Epithelial cell of proximal tubule (primary cell): ENCODE measurements around the gene ARHGAP26. TPM values are rescaled to one million over a fixed set of nuclear protein-coding genes. Genes with fewer than 3 reads are reported as not detected.

ENCODE experiments used
- DNase-seq: peaks from one replicate; pipeline ENCODE4 v3.0.0-alpha.2; 2011; ENCODE audit warnings: low read depth
- H3K4me3 ChIP-seq: 2 replicates; pipeline ENCODE4 v1.5.1; 2011; ENCODE audit warnings: low read depth, mild to moderate bottlenecking, low read length
- total RNA-seq: library from RNA; depleted of rRNA; stranded (reverse); fragments of >200 nt; gene quantifications from 2 replicates; pipeline ENCODE4 v1.2.3, GENCODE V29; 2015
- TF ChIP-seq, protein P1 (sequence below): conservative IDR thresholded peaks from 2 replicates; pipeline ENCODE4 v1.5.1; 2012; ENCODE audit warnings: low read depth, mild to moderate bottlenecking, low read length

The ARHGAP26 gene
- total RNA-seq, 1 donor from 2014 or later = 7.0 TPM

DNA sequence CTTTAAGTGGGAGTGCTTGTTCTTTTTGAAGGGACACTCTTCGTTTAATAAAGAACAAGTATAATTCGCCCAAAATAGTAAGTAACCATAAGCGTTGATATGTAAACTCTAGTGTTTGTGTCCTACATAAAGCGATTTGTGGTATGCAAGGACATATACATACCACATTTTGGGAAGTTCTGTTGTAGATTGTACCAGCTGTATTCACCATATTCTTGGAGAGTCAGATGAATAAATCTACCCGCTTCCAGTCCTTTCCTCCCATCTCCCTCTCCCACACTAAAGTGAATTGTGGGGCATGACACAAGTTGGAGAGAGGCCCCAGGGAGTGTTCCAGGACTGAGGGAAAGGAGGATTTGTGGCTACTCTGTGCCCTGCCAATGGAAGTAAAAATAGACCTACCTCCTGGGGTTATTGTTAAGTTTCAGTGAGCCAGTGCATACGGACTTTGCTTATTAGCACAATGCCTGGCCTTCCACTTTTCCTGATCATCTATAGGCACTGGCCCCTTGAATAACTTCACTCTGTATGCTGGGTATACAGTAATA is 40.6 kb downstream of the ARHGAP26 start:
- no peak for DNase-seq
- TF ChIP-seq, protein P1, sequence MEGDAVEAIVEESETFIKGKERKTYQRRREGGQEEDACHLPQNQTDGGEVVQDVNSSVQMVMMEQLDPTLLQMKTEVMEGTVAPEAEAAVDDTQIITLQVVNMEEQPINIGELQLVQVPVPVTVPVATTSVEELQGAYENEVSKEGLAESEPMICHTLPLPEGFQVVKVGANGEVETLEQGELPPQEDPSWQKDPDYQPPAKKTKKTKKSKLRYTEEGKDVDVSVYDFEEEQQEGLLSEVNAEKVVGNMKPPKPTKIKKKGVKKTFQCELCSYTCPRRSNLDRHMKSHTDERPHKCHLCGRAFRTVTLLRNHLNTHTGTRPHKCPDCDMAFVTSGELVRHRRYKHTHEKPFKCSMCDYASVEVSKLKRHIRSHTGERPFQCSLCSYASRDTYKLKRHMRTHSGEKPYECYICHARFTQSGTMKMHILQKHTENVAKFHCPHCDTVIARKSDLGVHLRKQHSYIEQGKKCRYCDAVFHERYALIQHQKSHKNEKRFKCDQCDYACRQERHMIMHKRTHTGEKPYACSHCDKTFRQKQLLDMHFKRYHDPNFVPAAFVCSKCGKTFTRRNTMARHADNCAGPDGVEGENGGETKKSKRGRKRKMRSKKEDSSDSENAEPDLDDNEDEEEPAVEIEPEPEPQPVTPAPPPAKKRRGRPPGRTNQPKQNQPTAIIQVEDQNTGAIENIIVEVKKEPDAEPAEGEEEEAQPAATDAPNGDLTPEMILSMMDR = no peak
- H3K4me3 ChIP-seq = no peak overlapping the region

DNA sequence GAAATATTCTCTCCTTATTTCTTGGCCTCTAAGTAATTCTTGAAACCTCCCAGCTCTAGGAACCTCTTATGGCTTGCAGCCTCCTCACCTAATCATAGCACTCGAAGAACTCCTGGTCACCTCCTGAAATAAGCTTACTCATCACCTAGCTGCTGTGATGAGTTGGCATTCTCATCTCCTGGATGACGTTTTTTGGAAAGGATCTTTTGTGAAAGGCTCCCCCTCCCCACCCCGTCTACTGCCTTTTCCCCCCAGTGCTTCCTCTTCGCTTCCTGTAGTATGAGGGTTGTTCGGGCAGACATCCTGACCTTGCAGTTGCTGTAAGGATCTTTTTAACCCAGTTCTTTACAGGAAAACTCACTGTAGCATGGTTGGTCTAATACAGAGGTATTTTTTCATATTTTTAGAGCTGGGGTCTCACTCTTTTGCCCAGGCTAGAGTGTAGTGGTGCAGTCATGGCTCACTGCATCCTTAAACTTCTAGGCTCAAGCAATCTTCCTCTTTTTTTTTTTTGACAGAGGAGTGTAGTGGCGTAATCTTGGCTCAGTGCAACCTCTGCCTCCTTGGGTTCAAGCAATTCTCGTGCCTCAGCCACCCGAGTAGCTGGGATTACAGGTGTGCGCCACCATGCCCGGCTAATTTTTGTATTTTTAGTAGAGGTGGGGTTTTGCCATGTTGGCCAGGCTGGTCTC is 41.8 kb downstream of the ARHGAP26 start:
- TF ChIP-seq, protein P1 = no peak

DNA sequence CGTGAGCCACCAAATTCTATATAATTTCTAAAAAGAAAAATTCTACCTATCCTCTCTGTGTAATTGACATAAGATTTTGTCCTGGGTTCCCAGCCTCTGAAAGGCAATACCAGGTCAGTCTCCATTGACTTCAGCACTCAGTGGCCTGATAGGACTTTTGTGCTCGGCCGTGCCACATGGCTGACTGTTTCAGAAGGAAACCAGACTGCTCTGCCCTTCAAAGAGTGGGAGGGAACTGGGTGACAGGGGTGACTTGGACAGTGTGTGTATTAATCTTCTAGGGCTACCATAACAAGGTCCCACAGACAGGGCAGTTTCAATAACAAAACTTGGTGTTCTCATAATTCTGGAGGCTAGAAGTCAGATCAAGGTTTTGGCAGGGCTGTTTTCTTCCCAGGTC is 43.0 kb downstream of the ARHGAP26 start:
- DNase-seq = no peak
- no peak overlapping the region for H3K4me3 ChIP-seq
- TF ChIP-seq, protein P1 = no peak

More for the DNA sequence above, 41.8 kb downstream of the ARHGAP26 start:
- H3K4me3 ChIP-seq = no peak overlapping the region
- DNase-seq = no peak

DNA sequence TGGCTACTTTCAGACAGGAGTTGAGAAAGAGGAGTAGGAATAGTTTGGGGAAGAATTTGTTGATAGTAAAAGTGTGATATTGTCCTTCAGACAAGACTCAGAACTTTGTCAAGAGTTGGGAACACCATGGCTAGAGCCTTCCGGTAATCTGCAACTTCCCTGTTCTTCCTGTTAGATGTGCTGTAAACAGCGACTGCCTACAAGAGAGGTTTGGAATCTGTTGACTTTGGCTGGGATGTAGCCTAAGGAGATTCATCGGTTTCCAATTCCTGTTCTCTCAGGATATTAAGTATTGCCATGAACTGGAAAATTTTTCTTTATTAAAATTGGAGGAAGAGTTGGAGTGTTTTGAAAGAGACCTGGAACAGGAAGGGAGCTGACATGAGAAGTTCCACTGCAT is 43.9 kb downstream of the ARHGAP26 start:
- no peak overlapping the region for H3K4me3 ChIP-seq
- TF ChIP-seq, protein P1 = no peak
- no peak for DNase-seq

DNA sequence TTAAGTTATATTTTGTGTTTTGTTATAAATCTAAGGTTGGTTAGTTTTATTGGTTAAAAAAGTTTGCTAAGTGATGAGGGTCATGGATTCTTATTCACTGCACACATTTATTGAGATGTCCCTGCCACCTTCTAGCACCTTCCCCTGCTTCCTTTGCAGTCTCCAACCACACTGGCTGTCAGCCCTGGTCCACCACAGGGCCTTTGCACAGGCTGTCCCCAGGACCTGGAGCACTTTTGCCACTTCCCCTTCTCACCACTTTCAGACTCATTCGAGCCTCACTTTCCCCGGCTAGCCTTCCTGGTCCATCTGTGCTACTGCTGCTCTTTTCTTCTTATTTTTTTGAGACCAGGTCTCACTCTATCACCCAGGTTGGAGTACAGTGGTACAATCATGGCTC is 45.3 kb downstream of the ARHGAP26 start:
- no peak for DNase-seq
- TF ChIP-seq, protein P1 = no peak
- H3K4me3 ChIP-seq = no peak overlapping the region

DNA sequence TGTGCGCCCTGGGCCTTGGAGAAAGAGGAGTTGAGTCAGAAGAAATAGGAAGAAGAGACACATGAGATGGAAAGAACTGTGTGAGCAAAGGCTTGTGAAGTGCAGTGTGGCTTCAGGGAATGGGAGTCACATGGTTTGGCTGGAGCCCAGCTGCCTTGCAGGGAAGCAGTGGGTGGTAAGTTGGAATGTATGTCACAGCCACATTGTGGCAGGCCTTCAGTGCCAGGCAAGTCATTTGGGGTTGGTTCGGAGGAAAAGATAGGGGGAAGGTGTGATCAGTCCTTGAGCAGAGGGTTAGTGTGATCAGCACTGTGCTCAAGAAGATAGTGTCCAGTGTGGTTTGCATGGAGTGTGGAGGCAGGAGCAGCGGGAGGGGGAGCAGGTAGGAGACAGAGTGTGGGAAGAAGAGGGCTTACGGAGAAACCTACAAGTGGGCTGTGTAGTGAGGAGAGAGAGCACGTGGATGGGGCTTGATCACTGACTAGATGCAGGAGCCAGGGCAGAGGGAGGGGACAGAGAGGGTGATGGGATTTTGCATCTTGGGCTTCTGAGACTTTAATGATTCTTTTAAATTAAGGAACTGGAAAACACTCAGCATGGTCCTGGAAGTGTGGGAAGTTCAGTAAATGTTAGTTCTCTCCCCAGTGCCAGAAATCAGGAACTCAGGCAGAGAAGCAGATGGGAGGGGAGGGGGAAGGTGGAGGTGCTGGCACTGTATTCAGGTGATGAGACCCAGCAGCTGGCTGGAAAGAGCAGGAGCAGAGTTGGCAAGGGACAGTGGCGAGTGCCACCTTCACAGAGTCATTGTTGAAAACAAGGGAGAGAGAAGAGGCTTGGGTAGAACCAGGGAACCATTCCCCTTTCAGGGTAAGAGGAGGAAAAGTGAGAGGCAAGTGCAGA is 46.6 kb downstream of the ARHGAP26 start:
- TF ChIP-seq, protein P1 = no peak
- no peak for DNase-seq

More for the DNA sequence above, 46.6 kb downstream of the ARHGAP26 start:
- H3K4me3 ChIP-seq = no peak overlapping the region
